ENCODE measurements around the gene GLG1.

Gene GLG1

GRCh38 chr16:74563828-74564263, 43.1 kb downstream of the GLG1 start:
- Histone ChIP-seq H3K9me3 (ENCODE audit: insufficient read depth, low read length) (no peaks in the 10 kb centered on the region), H3K9ac (ENCODE audit: low read length) (no peak overlapping the region), H3K4me3 (ENCODE audit: low read length) (no peak overlapping the region), H3K36me3 (replicated peaks; ENCODE audit: low read depth, low read length) (peaks cover 5% of the 10 kb centered on the region), H4K20me1 (ENCODE audit: insufficient read depth, low read length) (peaks cover 71% of the 10 kb centered on the region), H2AFZ (ENCODE audit: low read depth, low read length) (no peak overlapping the region), H3K27ac (ENCODE audit: low read length) (no peak overlapping the region), H3K4me2 (ENCODE audit: low read length) (no peak overlapping the region), H3K4me1 (ENCODE audit: low read length) (peaks cover 11% of the 10 kb centered on the region), H3K79me2 (ENCODE audit: low read length) (peaks cover 78% of the 10 kb centered on the region), H3K27me3 (ENCODE audit: low read depth, low read length) (no peaks in the 10 kb centered on the region)
- TF ChIP-seq EZH2phosphoT487 (IDR thresholded peaks at IDR 0.05; ENCODE audit: low read depth), result no peak
- TF ChIP-seq CTCF (IDR thresholded peaks at IDR 0.05; ENCODE audit: low read depth, low read length), result no peak

- Histone ChIP-seq H3K9ac (ENCODE audit: low read length) (no peak overlapping the region), H3K4me1 (ENCODE audit: low read length) (peaks cover 26% of the 10 kb centered on the region), H3K27me3 (ENCODE audit: low read depth, low read length) (no peaks in the 10 kb centered on the region), H2AFZ (ENCODE audit: low read depth, low read length) (no peak overlapping the region), H4K20me1 (ENCODE audit: insufficient read depth, low read length) (peaks cover 68% of the 10 kb centered on the region), H3K27ac (ENCODE audit: low read length) (no peak overlapping the region), H3K4me2 (ENCODE audit: low read length) (no peak overlapping the region), H3K36me3 (replicated peaks; ENCODE audit: low read depth, low read length) (peaks cover 7% of the 10 kb centered on the region), H3K9me3 (ENCODE audit: insufficient read depth, low read length) (no peaks in the 10 kb centered on the region), H3K4me3 (ENCODE audit: low read length) (no peak overlapping the region), H3K79me2 (ENCODE audit: low read length) (peaks cover 79% of the 10 kb centered on the region)
- TF ChIP-seq EZH2phosphoT487 (IDR thresholded peaks at IDR 0.05; ENCODE audit: low read depth) (no peak), CTCF (IDR thresholded peaks at IDR 0.05; ENCODE audit: low read depth, low read length) (no peak)
Measured at GRCh38 chr16:74562117-74562516, 44.8 kb downstream of the GLG1 start.

DNA sequence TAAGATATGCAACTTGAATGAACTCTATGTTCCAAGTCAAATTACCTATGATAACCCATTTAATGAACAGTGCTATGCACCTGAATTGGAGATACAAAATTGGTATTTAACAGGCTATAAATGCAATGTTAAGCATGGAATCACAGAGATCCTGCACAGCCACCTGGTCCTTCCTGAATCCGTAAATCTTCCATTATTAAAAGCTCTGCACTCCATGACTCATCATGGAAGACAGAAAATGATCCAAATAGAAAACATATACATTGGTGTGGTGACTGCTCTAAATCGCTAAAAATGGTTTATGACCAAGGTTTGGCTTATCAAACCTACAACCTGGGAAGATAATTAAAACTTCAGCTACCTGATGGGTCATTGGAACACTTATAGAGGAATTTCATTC, 45.3 kb downstream of the GLG1 start:
- TF ChIP-seq CTCF (IDR thresholded peaks at IDR 0.05; ENCODE audit: low read depth, low read length) (no peak), EZH2phosphoT487 (IDR thresholded peaks at IDR 0.05; ENCODE audit: low read depth) (no peak)
- peaks cover 7% of the 10 kb centered on the region for H3K36me3 ChIP-seq (replicated peaks; ENCODE audit: low read depth, low read length)
- H3K9me3 ChIP-seq (ENCODE audit: insufficient read depth, low read length), result no peaks in the 10 kb centered on the region
- H3K27ac ChIP-seq (ENCODE audit: low read length), result no peak overlapping the region
- H3K4me3 ChIP-seq (ENCODE audit: low read length), result no peak overlapping the region
- no peak overlapping the region for H3K9ac ChIP-seq (ENCODE audit: low read length)
- H3K4me2 ChIP-seq (ENCODE audit: low read length), result no peak overlapping the region
- peaks cover 67% of the 10 kb centered on the region for H4K20me1 ChIP-seq (ENCODE audit: insufficient read depth, low read length)
- peaks cover 27% of the 10 kb centered on the region for H3K4me1 ChIP-seq (ENCODE audit: low read length)
- no peak overlapping the region for H2AFZ ChIP-seq (ENCODE audit: low read depth, low read length)
- H3K27me3 ChIP-seq (ENCODE audit: low read depth, low read length), result no peaks in the 10 kb centered on the region
- H3K79me2 ChIP-seq (ENCODE audit: low read length), result peaks cover 76% of the 10 kb centered on the region

DNA sequence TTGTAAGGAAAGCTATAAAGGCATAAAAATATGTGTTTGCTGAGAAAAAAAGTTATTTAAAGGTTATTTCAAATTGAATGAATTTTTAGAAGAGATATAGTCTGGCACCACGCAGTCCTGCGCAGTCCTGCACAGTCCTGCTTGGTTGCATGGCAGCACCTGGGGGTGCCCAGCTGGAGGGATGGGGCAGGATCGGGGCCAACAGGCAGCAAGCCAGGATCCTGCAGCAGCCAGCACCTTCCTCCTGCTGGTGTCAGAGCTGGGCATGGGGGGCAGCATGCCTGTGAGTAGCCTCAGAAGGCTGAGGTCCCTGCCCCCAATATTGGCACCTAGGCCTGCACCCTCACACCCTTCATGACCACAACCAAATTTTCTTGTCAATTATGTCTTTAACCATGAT, 46.0 kb downstream of the GLG1 start:
- Histone ChIP-seq H3K4me3 (ENCODE audit: low read length) (no peak overlapping the region), H3K9me3 (ENCODE audit: insufficient read depth, low read length) (no peaks in the 10 kb centered on the region), H3K79me2 (ENCODE audit: low read length) (peaks cover 70% of the 10 kb centered on the region), H3K27me3 (ENCODE audit: low read depth, low read length) (no peaks in the 10 kb centered on the region), H3K9ac (ENCODE audit: low read length) (no peak overlapping the region), H3K4me1 (ENCODE audit: low read length) (peaks cover 27% of the 10 kb centered on the region), H3K27ac (ENCODE audit: low read length) (no peak overlapping the region), H3K4me2 (ENCODE audit: low read length) (no peak overlapping the region), H2AFZ (ENCODE audit: low read depth, low read length) (no peak overlapping the region), H3K36me3 (replicated peaks; ENCODE audit: low read depth, low read length) (peaks cover 7% of the 10 kb centered on the region), H4K20me1 (ENCODE audit: insufficient read depth, low read length) (peaks cover 62% of the 10 kb centered on the region)
- TF ChIP-seq EZH2phosphoT487 (IDR thresholded peaks at IDR 0.05; ENCODE audit: low read depth) (no peak), CTCF (IDR thresholded peaks at IDR 0.05; ENCODE audit: low read depth, low read length) (no peak)
